IMR-90 (cell line): Measurements from ENCODE around the gene DPP8.

Experiments used
- BHLHE40 ChIP-seq: fragments of 150-350 bp; IDR thresholded peaks from 2 replicates; pipeline ENCODE4 v1.6.1; 2016; ENCODE audit warnings: mild to moderate bottlenecking, low read depth, low read length
- CEBPB ChIP-seq: IDR thresholded peaks from 2 replicates; pipeline ENCODE4 v1.6.1; 2012; ENCODE audit warnings: low read depth, low read length, improper control_type of control experiment
- CHD1 ChIP-seq: IDR thresholded peaks from 2 replicates; pipeline ENCODE4 v1.6.1; 2012; ENCODE audit warnings: low read depth, low read length, improper control_type of control experiment
- CTCF ChIP-seq: conservative IDR thresholded peaks from 2 replicates; pipeline ENCODE4 v1.5.1; 2012; ENCODE audit warnings: mild to moderate bottlenecking, low read depth, low read length, improper control_type of control experiment
- ELK1 ChIP-seq: fragments of 150-350 bp; IDR thresholded peaks from 2 replicates; pipeline ENCODE4 v1.6.1; 2016; ENCODE audit warnings: low read depth, mild to moderate bottlenecking, low read length, moderate library complexity, borderline replicate concordance
- FOS ChIP-seq: fragments of 150-350 bp; IDR thresholded peaks from 2 replicates; pipeline ENCODE4 v1.6.1; 2016; ENCODE audit warnings: low read depth, low read length
- MAFK ChIP-seq: IDR thresholded peaks from 2 replicates; pipeline ENCODE4 v1.6.1; 2012; ENCODE audit warnings: low read depth, low read length, improper control_type of control experiment
- MXI1 ChIP-seq: IDR thresholded peaks from 2 replicates; pipeline ENCODE4 v1.6.1; 2012; ENCODE audit warnings: low read depth, mild to moderate bottlenecking, low read length, moderate library complexity, borderline replicate concordance
- POLR2A ChIP-seq: IDR thresholded peaks from 2 replicates; pipeline ENCODE4 v1.6.1; 2012; ENCODE audit warnings: mild to moderate bottlenecking, low read depth, low read length
- RAD21 ChIP-seq: IDR thresholded peaks from 2 replicates; pipeline ENCODE4 v1.6.1; 2012; ENCODE audit warnings: low read length, improper control_type of control experiment
- RCOR1 ChIP-seq: IDR thresholded peaks from 2 replicates; pipeline ENCODE4 v1.6.1; 2012; ENCODE audit warnings: mild to moderate bottlenecking, low read length, improper control_type of control experiment; ENCODE audit not compliant: insufficient replicate concordance
- RFX5 ChIP-seq: IDR thresholded peaks from 2 replicates; pipeline ENCODE4 v1.8.0; 2012; ENCODE audit warnings: low read depth, mild to moderate bottlenecking, low read length, moderate library complexity
- SMC3 ChIP-seq: fragments of 150-350 bp; IDR thresholded peaks from 2 replicates; pipeline ENCODE4 v1.6.1; 2016; ENCODE audit warnings: low read depth, mild to moderate bottlenecking, antibody characterized with exemption, low read length, moderate library complexity
- USF2 ChIP-seq: fragments of 150-350 bp; IDR thresholded peaks from 2 replicates; pipeline ENCODE4 v1.6.1; 2017; ENCODE audit warnings: mild to moderate bottlenecking, antibody characterized with exemption, low read length, low read depth

- TF ChIP-seq CTCF, result no peak
- no peak for TF ChIP-seq RFX5
- TF ChIP-seq MXI1, result no peak
- TF ChIP-seq FOS, result no peak
- TF ChIP-seq POLR2A, result no peak
- no peak for TF ChIP-seq RCOR1
- TF ChIP-seq BHLHE40, result no peak
- TF ChIP-seq RAD21, result no peak
- TF ChIP-seq MAFK, result no peak
- TF ChIP-seq SMC3, result no peak
- TF ChIP-seq CEBPB, result no peak
- no peak for TF ChIP-seq USF2
- no peak for TF ChIP-seq ELK1
- TF ChIP-seq CHD1, result no peak
Observed at GRCh38 chr15:65394936-65395335, 122.6 kb downstream of the DPP8 start.
